ENCODE results near the gene SNTG2.
"Not testable (repeated sequence)": the region's sequence is repeated elsewhere in the genome, so short reads cannot be mapped to it uniquely, and the experiment has no call there.

SNTG2 gene

DNA sequence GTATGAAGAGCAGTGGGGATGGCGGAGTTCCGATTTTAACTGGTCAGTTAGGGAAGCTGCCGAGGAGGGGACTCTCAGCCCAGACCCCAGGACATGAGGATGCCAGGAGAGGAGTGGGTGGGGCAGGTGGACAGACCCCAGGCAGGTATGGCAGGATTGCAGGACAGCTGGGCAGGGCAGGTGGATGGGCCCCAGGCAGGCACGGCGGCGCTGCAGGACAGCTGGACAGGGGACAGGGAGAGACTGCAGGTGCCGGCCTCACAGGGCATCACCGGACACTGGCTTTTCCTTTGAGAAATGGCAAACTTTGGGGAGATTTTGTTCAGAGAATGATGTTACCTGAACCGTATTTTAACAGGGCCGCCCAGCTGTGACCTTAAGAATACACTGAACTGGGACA is 127.7 kb downstream of the SNTG2 start:
- H3K4me3 ChIP-seq (ENCODE audit: low read depth, low read length), result no peak overlapping the region
- DNase-seq (ENCODE audit: low read depth), result no peak

GRCh38 chr2:1079873-1080799 is 129.5 kb downstream of the SNTG2 start:
- no peak for DNase-seq (ENCODE audit: low read depth)
- H3K4me3 ChIP-seq (ENCODE audit: low read depth, low read length), result no peak overlapping the region

DNA sequence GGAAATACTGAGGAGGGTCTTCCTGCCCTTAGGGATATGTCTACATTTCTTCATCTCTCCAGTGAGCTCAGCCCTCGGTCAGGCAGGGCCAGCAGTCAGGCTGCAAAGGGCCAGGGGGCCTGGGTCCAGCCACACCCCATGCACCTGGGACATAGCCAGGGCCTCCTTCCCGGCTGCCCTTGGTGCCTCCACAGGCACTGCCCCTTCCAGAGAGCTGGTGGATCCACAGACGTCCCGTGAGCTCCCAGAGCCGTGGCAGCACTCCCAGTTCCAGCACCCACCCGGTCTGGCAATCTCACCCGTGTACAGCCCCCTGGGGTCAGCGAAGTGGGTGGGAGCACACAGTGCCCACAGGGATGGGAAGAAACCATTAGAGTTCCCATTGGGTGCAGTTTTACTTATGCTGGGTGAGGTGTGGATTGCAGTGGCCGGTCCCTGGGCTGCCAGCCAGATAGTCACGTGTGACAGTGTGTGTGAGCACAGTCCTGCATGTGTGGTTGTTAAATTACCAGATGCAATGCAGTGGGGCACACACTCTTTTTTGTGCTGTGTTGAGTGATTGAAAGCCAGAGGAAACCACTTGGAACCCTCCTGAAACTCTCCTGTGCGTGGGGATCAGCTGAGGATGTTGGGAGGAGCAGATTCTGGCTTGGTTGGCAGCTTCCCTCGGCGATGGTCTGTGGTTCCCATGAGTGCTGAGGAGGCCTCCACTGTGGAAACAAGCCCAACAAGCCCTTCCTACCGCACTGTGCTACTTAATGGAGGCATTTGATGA is 131.0 kb downstream of the SNTG2 start:
- H3K4me3 ChIP-seq (ENCODE audit: low read depth, low read length), result no peak overlapping the region
- peak; percentile 10 for DNase-seq (ENCODE audit: low read depth)

GRCh38 chr2:1082456-1083205 is 132.0 kb downstream of the SNTG2 start:
- no peak for DNase-seq (ENCODE audit: low read depth)
- H3K4me3 ChIP-seq (ENCODE audit: low read depth, low read length), result no peak overlapping the region

- no peak for DNase-seq (ENCODE audit: low read depth)
Observed at GRCh38 chr2:1088192-1088860, 137.7 kb downstream of the SNTG2 start.

GRCh38 chr2:1088940-1089339 is 138.3 kb downstream of the SNTG2 start:
- no peak overlapping the region for H3K4me3 ChIP-seq (ENCODE audit: low read depth, low read length)
- DNase-seq (ENCODE audit: low read depth), result no peak

More at GRCh38 chr2:1088192-1088860, 137.7 kb downstream of the SNTG2 start:
- no peak overlapping the region for H3K4me3 ChIP-seq (ENCODE audit: low read depth, low read length)

DNA sequence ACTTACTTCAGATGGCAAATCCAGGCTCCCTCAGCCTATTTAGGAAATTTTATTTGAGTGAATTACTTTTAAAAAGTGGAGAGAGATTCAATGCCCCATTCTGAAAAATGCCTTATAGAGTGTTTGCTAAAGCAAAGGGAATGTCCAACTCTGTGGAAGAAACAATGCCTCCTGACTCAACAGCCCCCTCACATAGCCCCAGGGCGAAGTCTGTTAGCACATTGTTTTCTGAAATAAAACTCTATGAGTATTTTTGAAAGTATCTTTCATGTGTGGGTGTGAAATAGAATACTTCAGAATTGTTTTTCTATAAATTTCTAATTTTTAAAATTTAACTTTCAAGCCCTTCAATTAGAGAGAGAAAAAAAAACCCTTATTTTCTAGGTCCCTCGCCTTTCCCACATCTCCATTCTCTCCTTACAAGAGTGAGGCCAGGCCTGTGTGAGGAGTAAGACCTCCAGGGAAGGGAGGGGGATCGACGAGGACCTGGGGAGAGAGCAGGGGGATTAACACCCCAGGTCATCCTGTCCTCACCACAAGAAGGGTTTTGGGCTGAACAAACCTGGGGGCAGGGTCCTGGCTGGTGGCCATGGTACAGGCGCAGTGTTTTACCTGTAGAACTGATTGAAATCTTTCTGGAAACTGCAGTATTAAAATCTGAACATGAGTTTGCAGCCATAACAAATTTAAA is 141.4 kb downstream of the SNTG2 start:
- no peak overlapping the region for H3K4me3 ChIP-seq (ENCODE audit: low read depth, low read length)
- no peak for DNase-seq (ENCODE audit: low read depth)

- not testable (repeated sequence) for DNase-seq (ENCODE audit: low read depth); H3K4me3 ChIP-seq (ENCODE audit: low read depth, low read length)
Observed at GRCh38 chr2:1093668-1094067, 143.0 kb downstream of the SNTG2 start.

DNA sequence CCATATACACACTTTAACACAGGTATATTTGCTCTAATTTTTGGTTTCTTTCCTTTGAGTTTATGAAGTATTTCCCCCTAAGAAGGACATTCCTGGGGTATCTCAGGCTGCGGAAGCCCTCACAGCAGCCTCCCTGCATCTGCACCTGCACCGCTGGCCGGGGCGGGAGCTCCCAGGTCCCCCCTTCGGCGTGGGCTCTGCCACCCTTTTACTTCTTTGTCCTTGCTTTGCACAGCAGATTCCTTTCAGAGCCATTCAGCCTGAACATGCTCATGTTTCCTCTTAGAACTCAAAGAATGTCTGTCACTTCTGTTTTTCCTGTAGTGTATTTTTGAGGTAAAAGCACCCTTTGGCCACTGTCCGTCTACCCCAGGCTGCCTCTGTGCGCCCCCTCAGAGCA is 146.5 kb downstream of the SNTG2 start:
- no peak overlapping the region for H3K4me3 ChIP-seq (ENCODE audit: low read depth, low read length)
- DNase-seq (ENCODE audit: low read depth), result no peak

GRCh38 chr2:1099418-1099817 is 148.8 kb downstream of the SNTG2 start:
- no peak for DNase-seq (ENCODE audit: low read depth)
- H3K4me3 ChIP-seq (ENCODE audit: low read depth, low read length), result no peak overlapping the region

GRCh38 chr2:1101011-1101782 is 150.5 kb downstream of the SNTG2 start:
- no peak overlapping the region for H3K4me3 ChIP-seq (ENCODE audit: low read depth, low read length)

GRCh38 chr2:1101982-1102590 is 151.4 kb downstream of the SNTG2 start:
- H3K4me3 ChIP-seq (ENCODE audit: low read depth, low read length), result no peak overlapping the region
- DNase-seq (ENCODE audit: low read depth), result no peak

More at GRCh38 chr2:1101011-1101782, 150.5 kb downstream of the SNTG2 start:
- DNase-seq (ENCODE audit: low read depth), result no peak

DNA sequence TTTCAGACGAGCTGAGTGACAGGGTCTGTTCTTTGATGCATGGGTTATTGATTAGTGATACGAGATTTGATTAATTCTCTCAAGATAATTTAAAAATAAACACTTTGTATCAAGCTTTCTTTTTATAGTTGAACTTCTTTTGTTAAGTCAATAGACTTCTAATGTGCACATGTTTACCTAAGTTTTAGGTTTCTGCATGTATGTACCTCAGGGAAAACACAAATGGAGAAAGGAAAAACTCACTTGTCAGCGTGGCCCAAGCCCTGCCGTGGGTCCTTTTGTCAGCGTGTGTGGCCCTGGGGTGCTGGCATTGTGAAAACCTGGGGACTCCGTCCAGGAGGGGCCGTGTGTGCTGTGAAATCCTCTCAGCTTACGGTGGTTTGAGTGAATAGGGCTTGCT is 153.7 kb downstream of the SNTG2 start:
- H3K4me3 ChIP-seq (ENCODE audit: low read depth, low read length), result no peak overlapping the region
- DNase-seq (ENCODE audit: low read depth), result no peak

- H3K4me3 ChIP-seq (ENCODE audit: low read depth, low read length); DNase-seq (ENCODE audit: low read depth): not testable (repeated sequence)
Observed at GRCh38 chr2:1106344-1106743, 155.7 kb downstream of the SNTG2 start.

GRCh38 chr2:1115843-1116539 is 165.3 kb downstream of the SNTG2 start:
- no peak overlapping the region for H3K4me3 ChIP-seq (ENCODE audit: low read depth, low read length)
- no peak for DNase-seq (ENCODE audit: low read depth)

DNA sequence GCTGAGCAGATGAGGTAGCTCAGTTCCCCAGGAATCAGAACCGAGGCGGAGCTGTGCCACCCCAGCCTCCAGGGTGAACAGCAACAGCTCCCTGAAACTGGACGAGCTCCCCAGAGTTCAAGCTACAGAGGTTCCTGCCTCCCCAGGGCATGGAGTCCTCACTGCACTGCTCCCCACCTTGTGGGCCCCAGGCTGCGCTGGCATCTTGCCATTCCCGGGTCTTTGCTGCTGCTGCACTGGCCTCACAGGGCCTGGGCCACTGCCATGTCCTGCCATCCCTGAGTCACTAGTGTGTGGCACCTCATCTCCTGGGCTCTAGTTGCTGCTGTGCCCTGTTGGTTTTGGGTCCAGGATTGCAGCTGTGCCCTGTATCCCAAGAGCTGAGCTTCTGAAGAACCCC is 166.9 kb downstream of the SNTG2 start:
- DNase-seq (ENCODE audit: low read depth), result no peak
- no peak overlapping the region for H3K4me3 ChIP-seq (ENCODE audit: low read depth, low read length)

DNA sequence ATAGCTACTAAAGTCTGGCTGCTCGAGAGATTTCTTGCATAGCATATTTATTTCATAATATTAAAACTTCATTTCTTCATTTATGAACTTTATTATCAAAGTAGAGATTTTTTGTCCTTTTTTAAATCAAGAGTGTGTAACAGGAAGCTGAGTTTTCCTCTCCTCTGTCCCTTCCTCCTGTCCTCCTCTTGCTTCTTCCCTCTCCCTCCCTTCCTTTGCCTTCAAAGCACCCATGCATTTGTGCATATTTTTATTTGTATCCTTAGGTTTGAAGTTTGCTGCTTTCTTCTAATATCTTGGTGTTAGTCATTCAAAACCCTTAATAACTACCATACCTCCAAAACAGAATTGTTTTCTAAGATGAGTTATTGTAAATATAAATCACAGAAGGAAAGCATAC is 174.6 kb downstream of the SNTG2 start:
- no peak overlapping the region for H3K4me3 ChIP-seq (ENCODE audit: low read depth, low read length)
- no peak for DNase-seq (ENCODE audit: low read depth)

All from skeletal muscle cell (primary cell).